Measurements from ENCODE around the gene GTSE1.

GTSE1 gene

GRCh38 chr22:46354993-46355305 lies 58.3 kb downstream of the GTSE1 start:
- TF ChIP-seq CTCF (IDR thresholded peaks at IDR 0.05; ENCODE audit: low read depth, low read length, missing control alignments), result no peak
- in situ Hi-C loops (cut with HindIII; ENCODE audit: low sequenced_read_pairs), result no loop called here
- DNase-seq (ENCODE audit: low read depth), result no peak
- no peak overlapping the region for H3K4me3 ChIP-seq (ENCODE audit: low read depth, low read length)

- peak; percentile 42 for DNase-seq (ENCODE audit: low read depth)
- peak; percentile 88 for TF ChIP-seq CTCF (IDR thresholded peaks at IDR 0.05; ENCODE audit: low read depth, low read length, missing control alignments)
- in situ Hi-C loops (cut with HindIII; ENCODE audit: low sequenced_read_pairs), result no loop called here
- H3K4me3 ChIP-seq (ENCODE audit: low read depth, low read length), result no peak overlapping the region
Measured at GRCh38 chr22:46355369-46355995, 58.8 kb downstream of the GTSE1 start.

DNA sequence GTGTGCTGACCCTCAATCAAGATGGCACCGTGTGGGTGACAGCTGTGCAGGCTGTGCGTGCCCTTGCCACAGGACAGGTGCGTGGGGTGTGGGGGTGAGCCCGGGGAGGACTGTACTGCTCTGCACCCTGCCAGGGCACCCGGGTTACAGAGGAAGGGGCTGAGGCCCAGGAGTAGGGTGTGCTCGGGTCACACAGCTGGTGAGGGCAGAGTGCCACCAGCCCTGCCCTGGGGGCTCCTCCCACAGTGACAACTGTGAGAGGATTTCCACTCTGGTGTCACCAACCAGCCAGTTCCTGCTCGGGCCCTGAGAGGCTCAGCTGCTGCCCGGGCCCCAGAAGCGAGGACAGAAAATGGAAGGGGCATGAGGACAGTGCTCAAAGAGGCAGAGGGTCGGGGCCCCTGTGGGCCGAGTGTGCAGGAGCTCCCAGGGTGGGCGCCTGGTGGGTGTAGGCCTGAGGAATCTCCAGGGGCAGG lies 59.4 kb downstream of the GTSE1 start:
- in situ Hi-C loops (cut with HindIII; ENCODE audit: low sequenced_read_pairs), result no loop called here
- no peak overlapping the region for H3K4me3 ChIP-seq (ENCODE audit: low read depth, low read length)
- TF ChIP-seq CTCF (IDR thresholded peaks at IDR 0.05; ENCODE audit: low read depth, low read length, missing control alignments), result no peak
- DNase-seq (ENCODE audit: low read depth), result no peak

DNA sequence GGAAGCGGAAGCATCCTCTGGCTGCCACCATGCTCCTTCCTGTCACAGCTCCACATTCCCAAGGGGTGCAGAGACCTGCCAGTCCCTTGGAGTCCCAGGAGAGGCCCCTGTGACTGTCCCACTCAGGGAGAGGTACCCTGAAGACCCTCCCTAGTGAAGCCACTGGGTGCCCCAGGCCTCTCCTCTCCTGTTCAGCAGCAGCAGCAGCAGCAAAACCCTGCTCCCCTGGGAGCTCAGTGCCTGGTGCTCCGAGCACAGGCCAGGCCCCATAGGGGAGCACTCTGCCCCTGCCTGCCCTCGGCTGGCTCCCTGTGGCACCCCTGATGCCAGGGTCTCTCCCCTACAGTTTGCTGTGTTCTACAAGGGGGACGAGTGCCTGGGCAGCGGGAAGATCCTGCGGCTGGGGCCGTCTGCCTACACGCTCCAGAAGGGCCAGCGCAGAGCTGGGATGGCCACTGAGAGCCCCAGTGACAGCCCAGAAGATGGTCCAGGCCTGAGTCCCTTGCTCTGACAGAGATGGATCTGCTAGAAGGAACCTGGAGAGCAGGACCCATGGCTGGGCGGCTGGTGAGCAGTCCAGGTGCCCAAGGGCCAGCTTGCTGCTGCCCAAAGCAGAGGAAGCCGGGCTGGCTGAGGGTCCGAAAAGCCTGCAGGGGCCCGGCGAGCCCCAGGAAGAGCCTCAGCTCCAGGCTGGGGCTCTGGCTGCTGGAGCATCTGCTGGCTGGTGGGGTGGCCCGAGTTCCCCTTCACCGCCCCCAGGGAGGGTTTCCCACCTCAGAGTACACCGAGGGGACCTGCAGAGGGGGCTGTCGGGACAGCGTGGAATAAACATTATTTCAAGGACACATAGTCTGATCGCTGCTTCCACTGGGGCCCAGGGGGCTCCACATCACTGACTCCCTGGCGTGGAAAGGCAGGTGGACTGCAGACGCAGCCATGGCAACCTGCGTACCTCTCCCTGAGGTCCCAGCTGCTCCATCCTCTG lies 60.1 kb downstream of the GTSE1 start:
- no peak overlapping the region for H3K4me3 ChIP-seq (ENCODE audit: low read depth, low read length)
- in situ Hi-C loops (cut with HindIII; ENCODE audit: low sequenced_read_pairs), result no loop called here
- no peak for TF ChIP-seq CTCF (IDR thresholded peaks at IDR 0.05; ENCODE audit: low read depth, low read length, missing control alignments)
- DNase-seq (ENCODE audit: low read depth), result no peak

GRCh38 chr22:46357711-46358520 lies 61.2 kb downstream of the GTSE1 start:
- in situ Hi-C loops (cut with HindIII; ENCODE audit: low sequenced_read_pairs), result no loop called here
- no peak for TF ChIP-seq CTCF (IDR thresholded peaks at IDR 0.05; ENCODE audit: low read depth, low read length, missing control alignments)
- no peak overlapping the region for H3K4me3 ChIP-seq (ENCODE audit: low read depth, low read length)
- no peak for DNase-seq (ENCODE audit: low read depth)

GRCh38 chr22:46358766-46359165 lies 62.1 kb downstream of the GTSE1 start:
- TF ChIP-seq CTCF (IDR thresholded peaks at IDR 0.05; ENCODE audit: low read depth, low read length, missing control alignments), result no peak
- no peak for DNase-seq (ENCODE audit: low read depth)
- no peak overlapping the region for H3K4me3 ChIP-seq (ENCODE audit: low read depth, low read length)
- in situ Hi-C loops (cut with HindIII; ENCODE audit: low sequenced_read_pairs), result no loop called here
